H4 (cell line): ENCODE results near the gene RAPGEF2. TPM values are rescaled to one million over a fixed set of nuclear protein-coding genes. Genes with fewer than 3 reads are reported as not detected.

Experiments used
- DNase-seq: peaks from one replicate; pipeline ENCODE4 v3.0.0-alpha.2; 2015; ENCODE audit warnings: low spot score
- total RNA-seq: library from RNA; depleted of rRNA; stranded (reverse); fragments of >200 nt; shearing (Covaris generic); gene quantifications from 2 replicates; pipeline ENCODE4 v1.2.3, GENCODE V29; 2014

The RAPGEF2 gene
- total RNA-seq, 1 experiment from 2014 or later, result 17.5 TPM

DNA sequence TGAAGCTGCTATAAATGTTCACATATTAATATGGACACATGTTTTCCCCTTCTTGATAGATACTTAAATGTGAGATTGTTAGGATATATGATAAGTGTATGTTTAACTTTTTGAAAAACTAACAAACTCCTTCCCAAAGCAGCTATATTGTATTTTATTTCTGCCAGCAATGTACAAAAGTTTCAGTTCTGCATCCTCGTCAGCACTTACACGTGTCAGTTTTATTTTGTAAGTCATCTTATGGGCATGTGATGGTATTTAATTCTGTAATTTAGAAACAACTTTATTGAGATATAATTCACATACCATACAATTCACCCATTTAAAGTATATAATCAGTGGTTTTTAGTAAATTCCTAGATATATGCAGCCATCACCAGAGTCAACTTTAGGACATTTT lies 31.6 kb downstream of the RAPGEF2 start:
- DNase-seq, result no peak

- DNase-seq, result no peak
Measured at GRCh38 chr4:159137176-159137575, 34.3 kb downstream of the RAPGEF2 start.

DNA sequence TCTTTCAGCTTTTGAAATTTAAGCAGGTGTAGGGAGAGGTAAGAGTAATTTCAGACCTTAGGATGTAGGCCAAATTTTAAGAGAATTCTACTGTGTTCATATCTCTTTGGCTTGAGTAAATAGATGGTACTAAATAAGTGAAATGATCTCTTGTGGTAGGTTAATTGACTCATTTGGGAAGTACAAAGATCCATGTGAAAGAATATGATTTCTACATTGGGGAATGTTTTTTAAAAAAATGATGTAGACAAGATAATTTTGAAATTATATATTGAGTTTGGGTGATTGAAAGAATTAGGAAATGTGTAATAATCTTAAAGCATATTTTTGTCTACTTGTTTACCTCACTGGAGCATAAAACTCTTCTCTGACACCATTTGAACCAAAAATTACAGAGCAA lies 35.6 kb downstream of the RAPGEF2 start:
- DNase-seq, result no peak

- no peak for DNase-seq
Measured at GRCh38 chr4:159141193-159141592, 38.3 kb downstream of the RAPGEF2 start.

DNA sequence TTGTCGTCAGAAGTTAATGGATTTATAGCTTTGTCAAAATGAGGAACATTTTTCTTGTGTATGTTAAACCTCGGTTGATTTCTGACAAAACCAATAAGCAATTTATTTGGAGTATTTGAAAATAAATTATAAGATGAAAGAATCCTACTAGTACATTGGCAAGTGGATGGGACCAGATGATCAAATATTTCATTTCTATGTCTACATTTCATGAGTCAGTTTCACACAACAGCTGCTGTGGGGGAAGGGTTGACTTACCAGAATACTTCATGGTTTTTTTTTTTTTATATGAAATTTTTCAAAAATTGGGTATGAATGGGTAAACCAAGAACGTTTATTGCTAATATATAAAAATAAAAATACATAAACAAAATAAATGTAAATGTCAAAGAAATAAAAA lies 39.4 kb downstream of the RAPGEF2 start:
- DNase-seq, result no peak

DNA sequence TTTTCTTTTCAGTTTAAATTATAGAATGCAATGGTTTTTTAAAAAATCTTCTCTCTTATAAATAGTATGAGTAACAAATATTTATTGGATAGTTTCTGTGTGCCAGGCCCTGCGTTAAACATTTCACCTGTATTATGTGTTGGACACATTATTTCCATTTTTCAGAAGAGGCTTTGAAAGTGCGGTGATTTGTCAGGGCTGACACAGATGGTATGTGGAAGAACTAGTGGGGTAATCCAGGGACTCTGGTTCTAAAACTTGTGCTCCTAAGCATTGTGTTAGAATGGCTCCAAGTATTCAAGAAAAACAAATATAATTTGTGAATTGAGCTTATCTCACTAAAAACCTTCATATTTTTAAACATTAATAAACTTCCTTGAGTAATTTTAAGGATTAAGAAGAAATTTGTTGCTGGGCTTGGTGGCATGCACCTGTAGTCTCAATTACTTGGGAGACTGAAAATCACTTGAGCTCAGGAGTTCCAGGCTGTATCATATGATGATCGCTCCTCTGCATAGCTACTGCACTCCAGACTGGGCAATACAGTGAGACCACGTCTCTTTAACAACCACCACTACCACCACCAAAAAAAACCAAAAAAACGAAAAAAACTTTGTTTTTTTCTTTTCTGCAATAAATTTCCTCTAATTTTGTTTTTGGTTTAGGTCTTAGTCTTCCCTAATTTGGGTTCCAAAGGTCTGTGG lies 40.0 kb downstream of the RAPGEF2 start:
- DNase-seq, result no peak

DNA sequence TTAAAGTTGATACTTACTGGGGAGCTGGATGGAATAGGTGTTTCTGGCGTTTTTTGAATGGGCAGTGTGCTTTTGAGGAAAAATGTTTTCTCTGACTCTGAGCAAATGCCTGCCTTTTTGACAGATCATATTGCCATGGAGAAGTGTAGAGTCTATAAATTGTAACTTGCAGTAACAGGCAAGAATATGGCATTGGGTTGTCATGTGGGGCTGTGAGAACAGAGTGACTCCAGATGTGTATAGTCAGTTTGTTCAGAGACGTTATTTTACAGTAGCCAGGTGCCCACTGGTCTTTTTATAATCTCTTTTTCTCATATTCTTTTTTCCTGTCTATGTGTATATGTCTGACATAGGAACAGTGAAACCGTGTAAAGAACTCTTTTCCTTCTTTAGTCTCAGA lies 40.8 kb downstream of the RAPGEF2 start:
- no peak for DNase-seq

GRCh38 chr4:159144112-159144694 lies 41.3 kb downstream of the RAPGEF2 start:
- no peak for DNase-seq

DNA sequence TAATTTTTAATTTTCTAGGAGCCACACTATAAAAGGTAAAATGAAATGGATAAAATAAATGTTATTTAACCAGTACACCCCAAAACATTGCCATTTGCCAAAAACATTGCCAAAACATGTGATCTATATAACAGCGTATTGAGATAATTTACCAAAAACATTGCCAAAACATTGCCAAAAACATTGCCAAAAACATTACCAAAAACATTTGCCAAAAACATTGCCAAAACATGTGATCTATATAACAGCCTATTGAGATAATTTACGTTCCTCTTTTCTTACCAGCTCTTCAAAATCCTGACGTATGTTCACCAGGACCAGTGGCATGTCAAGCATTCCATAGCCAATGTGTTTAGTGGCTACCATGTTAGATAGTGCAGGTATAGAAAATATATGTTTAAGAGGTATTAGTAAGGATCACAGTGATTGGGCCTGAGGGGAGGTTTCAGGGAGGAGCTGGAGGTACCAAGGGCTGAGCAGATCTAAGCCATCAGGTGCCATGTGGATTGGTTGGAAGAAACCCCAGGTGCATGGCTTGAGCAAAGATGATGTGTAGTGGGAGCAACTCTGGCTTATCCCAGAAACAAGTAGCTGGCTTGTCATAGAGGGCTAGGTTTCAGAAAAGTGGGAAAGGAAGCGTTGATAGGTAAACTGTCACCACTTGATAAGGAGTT lies 42.6 kb downstream of the RAPGEF2 start:
- DNase-seq, result no peak

DNA sequence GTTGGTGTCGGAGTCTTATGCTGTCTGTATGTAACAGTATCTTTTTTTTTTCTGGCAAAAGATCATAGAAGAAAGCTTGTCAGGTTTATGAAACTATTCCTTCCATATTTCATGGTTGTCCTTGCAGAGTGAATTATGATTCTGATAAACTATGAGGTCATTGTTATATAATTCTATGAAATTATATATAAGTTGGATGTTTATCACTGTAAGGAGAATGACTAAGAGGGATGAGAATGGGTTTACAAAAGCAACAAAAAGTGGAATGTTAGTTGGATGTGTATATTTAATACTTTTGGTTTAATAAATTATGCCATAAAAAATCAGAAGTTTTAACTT lies 43.1 kb downstream of the RAPGEF2 start:
- DNase-seq, result no peak

GRCh38 chr4:159146488-159146887 lies 43.6 kb downstream of the RAPGEF2 start:
- DNase-seq, result no peak

- DNase-seq, result no peak
Measured at GRCh38 chr4:159148441-159148840, 45.6 kb downstream of the RAPGEF2 start.

- DNase-seq, result no peak
Measured at GRCh38 chr4:159149666-159150065, 46.8 kb downstream of the RAPGEF2 start.

DNA sequence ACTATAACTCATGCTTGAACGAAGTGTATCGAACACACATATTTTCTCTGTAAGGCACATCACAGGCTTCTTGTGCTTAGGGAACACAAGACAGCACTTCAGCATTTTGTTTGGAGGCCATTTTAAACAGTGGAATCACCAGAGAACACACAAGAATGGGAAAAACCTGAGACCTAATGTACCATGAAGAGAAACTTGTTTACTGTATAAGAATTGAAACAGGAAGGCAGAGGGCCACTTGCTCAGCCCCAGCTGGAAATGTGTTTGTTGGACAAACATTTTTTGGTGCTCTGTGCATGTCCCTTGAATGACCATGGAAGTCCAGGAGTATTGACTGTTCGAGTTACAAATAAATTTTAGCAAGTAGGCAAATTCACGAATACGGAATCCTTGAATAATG lies 47.5 kb downstream of the RAPGEF2 start:
- DNase-seq, result no peak

DNA sequence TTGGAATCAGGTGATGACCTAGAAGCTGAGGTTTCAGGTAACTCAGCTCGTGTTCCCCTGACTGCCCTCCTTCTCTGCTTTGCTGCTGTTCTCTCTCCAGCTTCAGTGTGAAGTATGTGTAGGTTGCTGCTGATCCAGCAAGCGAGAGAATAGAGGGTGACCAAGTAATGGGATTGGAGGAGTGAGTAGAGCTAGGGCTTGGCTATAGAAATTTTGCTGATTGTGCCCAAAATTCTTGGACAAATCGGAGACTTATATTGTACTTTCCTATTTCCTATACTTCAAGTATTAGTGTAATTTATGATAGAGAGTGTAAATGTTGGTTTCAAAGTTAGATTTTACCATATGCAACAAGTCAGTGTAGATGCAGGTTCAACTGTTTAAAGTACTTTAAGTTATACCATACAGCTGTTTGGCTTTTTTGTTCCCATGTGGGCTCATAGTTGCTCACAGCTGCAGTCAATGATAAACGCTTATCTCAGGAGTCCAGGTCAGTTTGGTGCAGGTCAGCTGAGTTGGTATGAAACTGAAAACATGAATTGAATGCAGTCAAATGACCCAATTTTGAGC lies 48.0 kb downstream of the RAPGEF2 start:
- no peak for DNase-seq

- no peak for DNase-seq
Measured at GRCh38 chr4:159151689-159152088, 48.8 kb downstream of the RAPGEF2 start.

GRCh38 chr4:159152181-159152580 lies 49.3 kb downstream of the RAPGEF2 start:
- no peak for DNase-seq

DNA sequence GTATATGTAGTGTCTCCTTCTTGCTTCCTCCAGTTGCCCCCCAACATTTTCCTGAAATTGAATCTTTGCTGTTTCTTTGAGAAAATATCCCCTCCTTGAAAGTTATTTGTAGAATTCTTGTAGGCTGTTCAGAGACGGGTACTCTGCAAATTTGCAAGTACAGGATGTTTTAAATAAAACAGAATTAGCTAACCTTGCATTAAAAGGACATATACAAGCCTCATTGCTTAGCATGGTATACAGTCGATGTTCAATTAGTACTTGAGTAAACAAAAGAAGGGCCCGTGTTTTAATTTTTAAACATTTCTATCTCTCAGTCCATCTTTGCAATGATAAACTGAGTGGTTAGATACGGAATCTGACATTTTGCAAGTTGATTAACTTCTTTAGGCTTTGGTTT lies 50.8 kb downstream of the RAPGEF2 start:
- no peak for DNase-seq

DNA sequence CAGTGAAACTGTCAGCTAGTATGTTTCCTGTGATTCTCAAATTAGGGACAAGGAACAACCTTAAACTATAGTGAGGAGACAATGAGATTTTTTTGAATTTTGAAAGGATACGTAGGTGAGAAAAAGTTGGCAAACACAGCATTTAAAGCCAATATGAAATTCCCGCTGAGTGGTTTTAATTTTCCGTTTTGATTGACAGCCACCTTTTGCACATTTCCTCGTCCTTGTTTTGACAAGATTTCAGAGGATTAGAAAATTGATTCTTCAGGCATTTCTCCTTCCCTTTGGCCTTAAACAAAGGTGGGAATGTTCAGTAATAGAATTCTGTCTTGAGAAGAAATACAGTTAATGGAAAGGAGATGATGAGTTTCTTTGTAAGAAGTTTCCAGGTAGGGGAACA lies 52.2 kb downstream of the RAPGEF2 start:
- no peak for DNase-seq

- no peak for DNase-seq
Measured at GRCh38 chr4:159158083-159158617, 55.3 kb downstream of the RAPGEF2 start.

GRCh38 chr4:159158985-159159384 lies 56.1 kb downstream of the RAPGEF2 start:
- no peak for DNase-seq

- DNase-seq, result no peak
Measured at GRCh38 chr4:159159611-159160010, 56.7 kb downstream of the RAPGEF2 start.

DNA sequence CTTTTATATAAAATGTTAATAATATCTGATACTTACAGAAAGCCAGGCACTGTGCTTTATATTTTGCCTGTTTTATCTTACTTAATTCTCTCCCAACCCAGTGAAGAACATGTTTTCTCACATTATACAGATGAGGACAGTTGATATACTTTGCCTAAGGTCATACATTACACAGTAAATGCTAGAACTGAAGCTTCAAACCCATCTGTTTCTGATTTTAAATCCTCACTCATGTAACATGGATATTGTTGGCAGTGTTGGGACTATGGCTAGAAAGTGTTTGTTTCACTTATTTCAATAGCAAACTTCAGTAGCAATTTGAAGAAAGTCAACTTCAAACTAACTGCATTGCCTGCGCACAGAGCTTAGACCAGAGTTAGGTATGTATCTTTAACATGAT lies 57.4 kb downstream of the RAPGEF2 start:
- no peak for DNase-seq
